GM23338 (cell line): Measurements from ENCODE around the gene NRG3.

ENCODE experiments used
- POLR2AphosphoS5 ChIP-seq: IDR thresholded peaks from 2 replicates; pipeline ENCODE4 v1.6.1; 2016; ENCODE audit warnings: antibody characterized with exemption, low read depth
- TF ChIP-seq, protein P1 (sequence below), 2 experiments: fragments of 200-600 bp in 1 of 2; sonication (generic) in 1 of 2; conservative IDR thresholded peaks; 2 replicates each; pipeline versions ENCODE4 v1.5.1 to v1.6.1; 2016 to 2017; ENCODE audit warnings: antibody characterized with exemption in 2 of 2, low read depth in 2 of 2, mild to moderate bottlenecking in 2 of 2, moderate library complexity in 1 of 2
- TF ChIP-seq, protein P2 (sequence below): IDR thresholded peaks from one replicate; pipeline ENCODE4 v1.6.1; 2018; ENCODE audit warnings: antibody characterized with exemption; ENCODE audit not compliant: unreplicated experiment

DNA sequence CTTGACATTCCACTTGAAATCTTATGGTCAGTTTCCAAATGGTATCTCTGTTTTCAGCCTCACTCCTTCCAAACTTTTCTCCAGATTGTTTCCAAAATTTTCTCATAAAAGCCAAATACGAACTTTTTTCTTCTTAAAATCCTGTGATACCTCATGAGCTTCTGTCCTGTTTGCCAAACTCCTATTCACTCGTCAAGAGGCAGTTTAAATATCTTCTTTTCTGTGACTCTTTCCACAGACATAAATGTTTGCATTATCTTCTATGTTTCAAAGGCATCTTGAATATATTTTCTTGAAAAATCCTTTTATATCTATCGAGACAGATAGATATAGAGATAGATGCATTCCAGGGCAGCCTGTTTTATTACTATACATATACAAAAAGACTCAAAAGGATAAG lies 109.4 kb downstream of the NRG3 start:
- TF ChIP-seq, protein P1, sequence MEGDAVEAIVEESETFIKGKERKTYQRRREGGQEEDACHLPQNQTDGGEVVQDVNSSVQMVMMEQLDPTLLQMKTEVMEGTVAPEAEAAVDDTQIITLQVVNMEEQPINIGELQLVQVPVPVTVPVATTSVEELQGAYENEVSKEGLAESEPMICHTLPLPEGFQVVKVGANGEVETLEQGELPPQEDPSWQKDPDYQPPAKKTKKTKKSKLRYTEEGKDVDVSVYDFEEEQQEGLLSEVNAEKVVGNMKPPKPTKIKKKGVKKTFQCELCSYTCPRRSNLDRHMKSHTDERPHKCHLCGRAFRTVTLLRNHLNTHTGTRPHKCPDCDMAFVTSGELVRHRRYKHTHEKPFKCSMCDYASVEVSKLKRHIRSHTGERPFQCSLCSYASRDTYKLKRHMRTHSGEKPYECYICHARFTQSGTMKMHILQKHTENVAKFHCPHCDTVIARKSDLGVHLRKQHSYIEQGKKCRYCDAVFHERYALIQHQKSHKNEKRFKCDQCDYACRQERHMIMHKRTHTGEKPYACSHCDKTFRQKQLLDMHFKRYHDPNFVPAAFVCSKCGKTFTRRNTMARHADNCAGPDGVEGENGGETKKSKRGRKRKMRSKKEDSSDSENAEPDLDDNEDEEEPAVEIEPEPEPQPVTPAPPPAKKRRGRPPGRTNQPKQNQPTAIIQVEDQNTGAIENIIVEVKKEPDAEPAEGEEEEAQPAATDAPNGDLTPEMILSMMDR (conservative IDR thresholded peaks at IDR 0.05; ENCODE audit: low read depth in 2 of 2) = no peak
- no peak for TF ChIP-seq POLR2AphosphoS5
- TF ChIP-seq, protein P2, sequence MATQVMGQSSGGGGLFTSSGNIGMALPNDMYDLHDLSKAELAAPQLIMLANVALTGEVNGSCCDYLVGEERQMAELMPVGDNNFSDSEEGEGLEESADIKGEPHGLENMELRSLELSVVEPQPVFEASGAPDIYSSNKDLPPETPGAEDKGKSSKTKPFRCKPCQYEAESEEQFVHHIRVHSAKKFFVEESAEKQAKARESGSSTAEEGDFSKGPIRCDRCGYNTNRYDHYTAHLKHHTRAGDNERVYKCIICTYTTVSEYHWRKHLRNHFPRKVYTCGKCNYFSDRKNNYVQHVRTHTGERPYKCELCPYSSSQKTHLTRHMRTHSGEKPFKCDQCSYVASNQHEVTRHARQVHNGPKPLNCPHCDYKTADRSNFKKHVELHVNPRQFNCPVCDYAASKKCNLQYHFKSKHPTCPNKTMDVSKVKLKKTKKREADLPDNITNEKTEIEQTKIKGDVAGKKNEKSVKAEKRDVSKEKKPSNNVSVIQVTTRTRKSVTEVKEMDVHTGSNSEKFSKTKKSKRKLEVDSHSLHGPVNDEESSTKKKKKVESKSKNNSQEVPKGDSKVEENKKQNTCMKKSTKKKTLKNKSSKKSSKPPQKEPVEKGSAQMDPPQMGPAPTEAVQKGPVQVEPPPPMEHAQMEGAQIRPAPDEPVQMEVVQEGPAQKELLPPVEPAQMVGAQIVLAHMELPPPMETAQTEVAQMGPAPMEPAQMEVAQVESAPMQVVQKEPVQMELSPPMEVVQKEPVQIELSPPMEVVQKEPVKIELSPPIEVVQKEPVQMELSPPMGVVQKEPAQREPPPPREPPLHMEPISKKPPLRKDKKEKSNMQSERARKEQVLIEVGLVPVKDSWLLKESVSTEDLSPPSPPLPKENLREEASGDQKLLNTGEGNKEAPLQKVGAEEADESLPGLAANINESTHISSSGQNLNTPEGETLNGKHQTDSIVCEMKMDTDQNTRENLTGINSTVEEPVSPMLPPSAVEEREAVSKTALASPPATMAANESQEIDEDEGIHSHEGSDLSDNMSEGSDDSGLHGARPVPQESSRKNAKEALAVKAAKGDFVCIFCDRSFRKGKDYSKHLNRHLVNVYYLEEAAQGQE = no peak
